GM18873 (cell line): ENCODE data around the gene FKBP15.

ENCODE experiments used
- ATAC-seq: cut with Tn5 transposase; IDR thresholded peaks from one replicate; pipeline ENCODE4 v1.9.1; 2021; ENCODE audit warnings: mild to moderate bottlenecking, moderate library complexity, moderate number of reproducible peaks; ENCODE audit not compliant: unreplicated experiment, low FRiP score

The FKBP15 gene

DNA sequence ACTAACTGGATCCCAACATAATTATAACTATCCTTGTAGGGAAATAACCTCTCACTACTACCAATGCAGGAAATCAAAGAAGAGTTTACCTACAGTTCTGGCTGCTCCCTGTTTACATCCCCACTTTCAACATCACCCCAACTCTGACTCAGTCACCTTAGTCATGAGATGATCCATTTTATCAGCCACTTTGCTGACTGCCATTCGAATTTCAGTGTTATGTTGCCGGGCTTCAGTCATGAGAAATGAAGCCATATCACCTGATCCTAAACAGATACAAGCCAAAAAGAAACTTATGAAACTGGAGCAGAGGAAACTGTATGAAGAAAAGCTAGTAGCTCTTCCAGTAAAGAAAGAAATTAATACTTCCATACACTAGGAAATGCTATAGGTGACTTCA, 36.5 kb downstream of the FKBP15 start:
- no peak for ATAC-seq

DNA sequence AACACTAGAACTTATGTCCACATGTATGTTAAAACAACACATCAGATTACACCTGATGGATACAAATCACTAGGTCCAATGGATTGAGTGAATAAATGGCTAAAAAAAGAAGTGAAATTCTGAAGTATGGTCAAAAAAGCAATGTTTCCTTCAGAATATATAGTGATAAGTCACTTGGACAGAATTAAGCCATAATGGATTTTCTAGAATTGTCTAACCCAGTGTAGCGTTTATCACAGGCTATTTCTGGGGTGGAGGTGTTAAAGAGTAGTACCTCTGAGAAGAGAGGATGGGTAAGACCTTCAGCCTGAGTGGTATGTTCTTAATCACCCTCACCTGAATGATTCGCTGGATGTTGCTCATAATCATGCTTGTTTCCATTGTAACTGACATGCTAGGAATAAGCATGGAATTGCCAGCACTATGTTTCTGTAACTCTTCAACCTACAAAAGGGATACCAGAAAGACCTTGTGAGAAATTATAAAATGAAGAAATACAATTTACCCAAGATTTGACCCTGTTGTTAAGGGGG, 37.1 kb downstream of the FKBP15 start:
- ATAC-seq: no peak

DNA sequence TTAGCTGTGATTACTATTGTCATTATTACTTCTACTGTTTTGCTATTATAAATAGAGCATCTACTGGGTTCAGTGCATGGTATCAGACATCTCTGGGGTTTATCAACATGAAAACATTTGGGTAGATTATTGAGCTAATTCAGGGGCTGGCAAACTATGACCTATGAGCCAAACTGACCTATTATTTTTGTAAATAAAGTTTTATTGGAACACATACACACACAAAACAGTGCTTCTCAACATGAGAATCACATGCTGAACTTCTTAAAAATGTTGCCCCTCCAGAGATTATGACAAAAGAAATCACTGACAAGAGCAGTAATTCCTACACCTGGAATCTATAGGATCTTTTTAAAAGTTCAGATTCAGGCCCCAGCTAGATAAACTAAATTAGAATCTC, 39.9 kb downstream of the FKBP15 start:
- no peak for ATAC-seq

- no peak for ATAC-seq
Measured at GRCh38 chr9:113179839-113180238, 41.2 kb downstream of the FKBP15 start.

DNA sequence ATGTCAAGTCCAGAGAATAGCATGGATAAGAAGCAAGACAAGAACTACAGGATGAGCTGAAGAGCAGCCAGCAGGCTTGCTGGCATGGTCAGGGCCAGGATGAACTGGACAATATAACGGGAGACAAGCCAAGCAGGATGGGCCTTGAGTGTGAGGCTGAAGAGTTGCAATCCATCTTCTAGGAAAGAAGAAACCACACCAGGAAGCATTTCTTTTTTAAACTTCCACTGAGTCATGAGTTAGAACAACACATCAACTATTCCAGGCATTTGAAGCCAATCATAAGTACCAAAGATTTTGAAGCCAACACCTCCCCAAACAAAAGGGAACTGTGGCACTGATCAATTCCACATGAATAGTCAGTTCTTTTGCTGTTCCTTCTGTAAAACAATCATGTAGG, 43.0 kb downstream of the FKBP15 start:
- no peak for ATAC-seq

GRCh38 chr9:113177251-113177650, 43.8 kb downstream of the FKBP15 start:
- no peak for ATAC-seq

- ATAC-seq: no peak
Measured at GRCh38 chr9:113176803-113177202, 44.3 kb downstream of the FKBP15 start.

DNA sequence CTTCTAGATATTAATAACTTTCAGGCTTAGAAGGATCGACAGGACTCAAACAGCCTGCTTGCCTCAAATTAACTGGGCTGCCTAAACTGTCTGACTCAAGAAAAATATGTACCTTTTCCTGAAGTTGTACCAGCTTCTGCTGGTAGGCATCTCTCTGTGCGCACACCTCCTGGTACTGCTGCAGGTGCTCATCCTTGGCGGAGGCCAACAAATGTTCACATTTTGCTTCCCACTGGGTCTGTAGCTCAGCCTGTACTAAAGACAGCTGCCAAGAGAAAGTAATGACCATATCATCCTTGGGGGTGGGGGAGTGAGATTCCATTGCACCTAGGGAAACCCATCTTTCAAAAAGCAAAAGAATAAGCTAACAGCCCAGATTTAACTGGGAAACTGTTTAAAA, 47.7 kb downstream of the FKBP15 start:
- ATAC-seq: no peak

- ATAC-seq: no peak
Measured at GRCh38 chr9:113168809-113169208, 52.3 kb downstream of the FKBP15 start.

GRCh38 chr9:113166039-113166438, 55.0 kb downstream of the FKBP15 start:
- no peak for ATAC-seq

- no peak for ATAC-seq
Measured at GRCh38 chr9:113164536-113165300, 56.4 kb downstream of the FKBP15 start.

DNA sequence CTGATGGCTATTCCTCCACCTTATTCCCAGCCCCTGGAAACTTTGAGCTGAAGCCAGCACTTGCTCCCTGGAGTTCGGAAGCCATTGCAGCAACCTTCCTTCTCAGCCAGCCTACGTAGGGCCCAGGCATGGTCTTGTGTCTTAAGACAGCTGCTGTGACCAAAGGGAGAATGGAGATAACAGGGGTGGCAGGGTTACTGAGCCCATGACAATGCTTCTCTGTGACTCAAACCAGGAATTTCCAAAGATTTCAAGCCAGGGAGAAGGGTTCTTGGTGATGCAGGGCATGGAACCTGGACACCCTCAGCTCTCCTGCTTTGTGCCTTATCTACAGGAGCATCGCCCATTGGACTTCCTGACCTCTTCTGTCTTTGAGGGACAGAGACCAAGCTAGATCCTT, 58.1 kb downstream of the FKBP15 start:
- no peak for ATAC-seq

- ATAC-seq: no peak
Measured at GRCh38 chr9:113160571-113160970, 60.5 kb downstream of the FKBP15 start.

GRCh38 chr9:113158446-113158845, 62.6 kb downstream of the FKBP15 start:
- no peak for ATAC-seq

DNA sequence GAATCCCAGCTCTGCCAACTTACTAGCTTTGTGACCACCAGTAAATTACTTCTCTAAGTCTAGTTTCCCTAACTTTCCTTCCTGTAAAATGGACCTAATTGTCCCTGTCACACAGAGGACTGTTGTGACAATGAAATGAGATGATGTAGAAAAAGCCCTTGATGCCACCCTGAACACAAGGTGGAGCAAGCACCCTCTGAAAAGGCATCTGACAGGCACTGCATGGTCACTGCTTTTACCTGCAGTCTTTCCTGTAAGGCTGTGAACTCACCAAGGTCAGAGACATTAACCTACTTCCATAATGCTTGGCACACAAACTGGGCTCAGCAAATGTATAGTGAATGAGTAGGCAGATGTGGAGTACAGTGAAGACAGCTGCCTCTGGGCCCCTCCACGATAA, 64.2 kb downstream of the FKBP15 start:
- ATAC-seq: no peak

DNA sequence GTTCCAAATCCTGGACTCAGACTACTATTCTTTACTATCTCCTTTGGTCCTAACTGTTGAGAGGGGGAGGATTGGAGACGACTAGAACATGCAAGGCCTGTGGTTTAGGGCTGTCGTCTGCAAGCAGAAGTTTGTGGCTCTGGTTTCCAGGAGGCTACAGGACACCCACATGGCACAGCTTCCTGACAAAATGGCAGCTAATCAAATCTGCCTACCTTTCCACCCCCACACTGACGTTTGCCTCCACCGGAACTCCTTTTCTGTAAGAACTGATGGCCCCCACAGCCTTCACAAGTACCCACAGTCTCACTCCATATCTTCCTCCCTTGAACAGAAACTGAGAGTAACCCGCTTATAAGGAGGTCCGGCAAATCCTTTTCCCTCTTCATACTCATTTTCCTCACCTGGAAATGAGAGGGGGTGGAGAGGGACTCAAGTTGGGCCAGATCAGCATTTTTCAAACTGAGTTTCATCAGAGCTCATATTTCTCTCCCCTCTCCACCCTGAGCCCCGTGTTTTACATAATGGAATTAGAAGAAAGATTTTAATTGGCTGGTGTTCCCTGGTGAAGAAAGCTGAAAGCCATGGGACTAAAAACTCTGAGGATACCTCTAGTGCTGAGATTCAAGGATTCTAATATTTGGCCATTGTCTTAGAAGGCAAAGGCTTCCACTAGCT, 65.0 kb downstream of the FKBP15 start:
- ATAC-seq: no peak

DNA sequence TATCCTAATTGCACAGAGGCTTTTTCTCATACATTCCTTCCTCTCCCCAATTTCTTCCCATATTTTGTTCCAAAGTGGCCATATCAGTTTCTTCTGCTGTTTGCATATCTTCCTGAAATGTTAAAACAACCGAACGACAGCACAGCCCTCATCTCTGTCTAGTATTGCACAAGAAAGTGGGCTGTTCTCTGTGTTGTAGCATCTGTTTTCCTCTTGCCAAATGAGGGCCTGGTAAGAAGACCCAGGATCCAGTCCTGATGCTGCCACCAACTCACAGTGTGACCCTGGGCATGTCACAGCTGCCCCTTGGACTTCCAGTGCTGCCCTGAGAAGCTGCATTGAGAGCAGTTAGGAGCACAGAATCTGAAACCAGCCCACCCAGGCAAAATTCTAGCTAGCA, 66.1 kb downstream of the FKBP15 start:
- no peak for ATAC-seq

DNA sequence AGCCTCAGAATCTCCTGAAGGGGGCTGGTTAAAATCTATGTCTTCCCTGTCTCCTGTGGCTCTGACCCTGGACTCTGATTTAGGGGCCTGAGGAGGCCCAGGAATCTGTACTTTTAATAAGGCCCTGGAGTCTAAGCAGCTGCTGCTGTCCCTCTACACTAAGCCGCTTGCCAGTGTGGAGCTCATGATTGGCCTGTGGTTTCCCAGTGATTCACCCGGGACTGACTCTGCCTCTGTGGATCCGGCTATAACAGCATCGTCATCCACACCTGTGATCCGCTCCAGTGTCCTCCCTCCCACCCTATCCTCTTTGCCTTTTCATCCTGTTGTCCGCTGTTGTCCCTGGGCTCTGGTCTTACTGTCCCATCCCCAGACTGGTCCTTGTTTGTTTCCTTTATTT, 66.6 kb downstream of the FKBP15 start:
- no peak for ATAC-seq

DNA sequence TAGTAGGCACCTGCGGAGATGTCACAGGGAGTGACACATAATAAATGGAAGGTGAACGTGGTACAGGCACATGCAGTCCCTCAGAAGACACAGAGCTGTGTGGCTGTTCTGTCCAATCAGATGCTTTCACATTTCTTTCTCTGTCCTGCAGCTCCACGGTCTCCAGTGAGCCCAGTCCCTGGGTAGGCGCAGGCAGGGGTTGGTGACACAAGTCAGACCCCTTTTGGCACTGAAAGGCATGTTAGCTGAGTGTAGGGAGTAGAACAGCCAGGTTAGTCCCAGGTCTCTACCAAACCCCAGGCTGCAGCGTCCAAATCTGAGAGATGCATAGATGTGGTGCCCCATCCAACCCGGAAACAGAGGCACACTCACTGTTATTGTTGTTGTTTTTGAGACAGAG, 67.5 kb downstream of the FKBP15 start:
- ATAC-seq: no peak

DNA sequence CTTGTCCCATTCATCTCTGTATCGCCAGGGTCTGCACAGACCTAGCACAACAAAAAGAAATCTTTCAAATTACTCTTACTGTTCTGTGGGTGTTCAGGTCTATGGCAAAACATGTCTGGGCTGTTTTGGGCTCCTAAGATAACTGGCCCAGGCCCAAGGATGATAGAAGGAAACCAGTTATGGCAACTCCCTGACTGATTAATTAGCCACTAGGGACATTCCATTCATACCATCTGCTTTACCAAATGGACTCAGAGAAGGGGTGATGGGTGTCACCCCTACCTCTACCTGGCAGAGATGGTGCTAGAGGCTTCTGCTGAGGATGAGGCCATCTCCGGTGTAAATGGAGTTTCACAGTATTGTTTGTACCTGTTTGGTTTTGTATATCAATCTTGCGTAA, 68.4 kb downstream of the FKBP15 start:
- no peak for ATAC-seq

DNA sequence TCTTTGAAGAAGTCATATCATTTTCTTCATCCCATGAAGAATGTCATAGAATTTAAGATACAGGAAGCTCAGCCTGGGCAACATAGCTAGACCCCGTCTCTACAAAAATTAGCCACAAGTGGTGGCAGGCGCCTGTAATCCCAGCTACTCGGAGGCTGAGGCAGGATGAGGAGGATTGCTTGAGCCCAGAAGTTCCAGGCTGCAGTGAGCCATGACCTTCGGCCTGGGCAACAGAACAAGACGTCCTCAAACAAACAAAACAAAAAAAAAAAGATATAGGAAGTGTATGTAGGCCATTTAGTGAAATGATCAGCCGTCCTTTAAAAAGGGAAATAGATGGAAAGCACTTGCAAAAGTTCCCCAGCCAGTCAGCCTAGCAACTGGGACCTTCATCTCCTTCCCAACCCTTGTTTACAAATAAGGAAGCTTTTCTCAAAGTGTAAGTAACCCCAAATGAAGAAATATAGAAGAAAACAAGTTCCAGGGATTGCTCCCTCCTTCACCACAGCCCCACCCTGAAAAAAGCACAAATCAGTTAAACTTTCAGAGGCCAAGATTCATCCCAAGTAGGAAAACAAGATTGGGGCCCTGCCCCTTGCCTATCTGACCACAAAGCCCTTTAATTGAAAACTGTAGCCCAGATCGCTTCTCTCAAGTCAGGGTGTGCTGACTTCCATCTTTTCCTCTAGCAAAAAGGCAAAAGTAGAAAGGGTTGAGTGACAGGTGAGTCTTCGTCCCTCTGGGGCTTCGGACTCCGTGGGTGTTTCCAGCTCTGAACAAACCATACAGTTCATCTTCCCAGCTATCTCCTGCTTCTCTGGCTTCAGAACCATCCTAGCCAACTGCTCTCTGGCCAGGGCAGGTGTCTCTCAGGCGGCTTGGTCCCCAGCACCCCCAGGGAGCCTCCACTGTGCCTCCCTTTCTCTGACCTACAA, 69.1 kb downstream of the FKBP15 start:
- no peak for ATAC-seq
